GM12878 (cell line): ENCODE results near the gene PRM1. TPM values are rescaled to one million over a fixed set of nuclear protein-coding genes. Genes with fewer than 3 reads are reported as not detected.

Experiments used
- ATAC-seq: fragments of 200-7000 bp; cut with Tn5 transposase; 3 replicates; pipeline ENCODE4 v1.9.1; 2020; ENCODE audit warnings: mild to moderate bottlenecking, moderate library complexity
- BruUV-seq: library from RNA; stranded (reverse); fragments of 400-500 nt; replicated peaks from 2 replicates; lab custom pipeline; 2021; lab: Mats Ljungman, UMichigan
- CTCF ChIA-PET: fragments of 300-600 bp; sonication (Branson Sonifier 250); formaldehyde crosslinking; extraction: SDS; loops from one replicate; lab custom pipeline; 2021; ENCODE audit warnings: inconsistent platforms; lab: Yijun Ruan, JAX
- POLR2A ChIA-PET: fragments of 350-600 bp; formaldehyde crosslinking; extraction: SDS; loops from one replicate; lab custom pipeline; 2021; ENCODE audit warnings: inconsistent platforms; lab: Charles Lee
- RAD21 ChIA-PET: fragments of 300-600 bp; sonication (Branson Sonifier 250); formaldehyde crosslinking; loops from one replicate; lab custom pipeline; 2023; ENCODE audit warnings: antibody characterized with exemption; ENCODE audit not compliant: unreplicated experiment; lab: Charles Lee
- SMC1A ChIA-PET: fragments of 300-600 bp; sonication (Branson Sonifier 250); formaldehyde crosslinking; loops from one replicate; lab custom pipeline; 2023; ENCODE audit not compliant: unreplicated experiment, uncharacterized antibody; lab: Charles Lee
- DNase-seq: peaks from one replicate; pipeline ENCODE4 v3.0.0-alpha.2; 2011; ENCODE audit warnings: low read depth, low spot score
- FAIRE-seq: peaks from 3 replicates; lab custom pipeline; 2011; peaks lifted over from hg19 to GRCh38; lab: Jason Lieb, UNC
- H2AFZ ChIP-seq: 2 replicates; pipeline ENCODE4 v1.6.0; 2011; ENCODE audit warnings: low read depth, low read length, control low read depth; ENCODE audit not compliant: control insufficient read depth
- H3K27ac ChIP-seq: 2 replicates; pipeline ENCODE4 v1.5.1; 2011; ENCODE audit warnings: control low read depth; ENCODE audit not compliant: control insufficient read depth, insufficient read depth
- H3K27me3 ChIP-seq, 2 experiments: replicated peaks in 1 of 2; 2 replicates each; pipeline versions ENCODE4 v1.6.0 to v1.6.1; 2011; ENCODE audit warnings: low read length in 1 of 2; ENCODE audit not compliant: control insufficient read depth in 2 of 2, insufficient read depth in 2 of 2
- H3K36me3 ChIP-seq, 2 experiments: 2 replicates each; pipeline ENCODE4 v1.5.1; 2011; ENCODE audit warnings: low read length in 1 of 2; ENCODE audit not compliant: control insufficient read depth in 2 of 2, insufficient read depth in 2 of 2
- H3K4me1 ChIP-seq: 2 replicates; pipeline ENCODE4 v1.6.1; 2011; ENCODE audit warnings: mild to moderate bottlenecking, low read length, moderate library complexity, mixed read lengths; ENCODE audit not compliant: control insufficient read depth, insufficient read depth
- H3K4me2 ChIP-seq: 2 replicates; pipeline ENCODE4 v1.6.0; 2011; ENCODE audit warnings: control low read depth; ENCODE audit not compliant: control insufficient read depth, insufficient read depth
- H3K4me3 ChIP-seq: fragments of 200-600 bp; sonication (generic); 2 replicates; pipeline ENCODE4 v1.5.1; 2016
- H3K79me2 ChIP-seq: 2 replicates; pipeline ENCODE4 v1.6.0; 2011; ENCODE audit warnings: low read length; ENCODE audit not compliant: control insufficient read depth, insufficient read depth
- H3K9ac ChIP-seq: 2 replicates; pipeline ENCODE4 v1.8.0; 2011; ENCODE audit warnings: low read length, control low read depth, mixed read lengths; ENCODE audit not compliant: control insufficient read depth, insufficient read depth
- H3K9me3 ChIP-seq: replicated peaks from 3 replicates; pipeline ENCODE4 v1.5.1; 2011; ENCODE audit warnings: mild to moderate bottlenecking, low read length; ENCODE audit not compliant: control insufficient read depth, insufficient read depth
- H4K20me1 ChIP-seq: 2 replicates; pipeline ENCODE4 v1.6.0; 2011; ENCODE audit not compliant: control insufficient read depth, insufficient read depth
- BHLHE40 ChIP-seq, 2 experiments: fragments of 450-650 bp in 1 of 2; IDR thresholded peaks; 2 replicates each; pipeline ENCODE4 v1.6.1; 2011 to 2017; ENCODE audit warnings: low read depth in 2 of 2, borderline replicate concordance in 1 of 2, improper control_type of control experiment in 1 of 2, low read length in 1 of 2, mild to moderate bottlenecking in 1 of 2
- CEBPZ ChIP-seq: fragments of 150-350 bp; IDR thresholded peaks from 2 replicates; pipeline ENCODE4 v1.6.1; 2016; ENCODE audit warnings: low read depth, low read length
- EGR1 ChIP-seq, 2 experiments: IDR thresholded peaks; 1 replicate in 1 of 2; 2 replicates in 1 of 2; pipeline ENCODE4 v1.6.1; 2011 to 2012; ENCODE audit warnings: low read depth in 2 of 2, low read length in 2 of 2, borderline replicate concordance in 1 of 2, mild to moderate bottlenecking in 1 of 2, moderate library complexity in 1 of 2
- JUNB ChIP-seq: IDR thresholded peaks from 2 replicates; pipeline ENCODE4 v1.6.1; 2016; ENCODE audit warnings: antibody characterized with exemption, mild to moderate bottlenecking
- KAT2A ChIP-seq: conservative IDR thresholded peaks from 2 replicates; pipeline ENCODE4 v1.6.1; 2011; ENCODE audit warnings: low read depth, low read length; ENCODE audit not compliant: control insufficient read depth
- LARP7 ChIP-seq: fragments of 450-650 bp; IDR thresholded peaks from 2 replicates; pipeline ENCODE4 v1.6.1; 2017; ENCODE audit warnings: mild to moderate bottlenecking
- NBN ChIP-seq: fragments of 450-650 bp; IDR thresholded peaks from 2 replicates; pipeline ENCODE4 v1.6.1; 2016
- PAX5 ChIP-seq: IDR thresholded peaks from 2 replicates; pipeline ENCODE4 v1.6.1; 2011; ENCODE audit warnings: low read depth, low read length, borderline replicate concordance
- POLR2AphosphoS2 ChIP-seq: IDR thresholded peaks from 2 replicates; pipeline ENCODE4 v1.6.1; 2011; ENCODE audit warnings: low read depth, mild to moderate bottlenecking, low read length, improper control_type of control experiment, moderate library complexity
- POLR2AphosphoS5 ChIP-seq: IDR thresholded peaks from 2 replicates; pipeline ENCODE4 v1.6.1; 2011; ENCODE audit warnings: mild to moderate bottlenecking, low read length, inconsistent platforms
- RAD21 ChIP-seq: IDR thresholded peaks from 2 replicates; pipeline ENCODE4 v1.6.1; 2011; ENCODE audit warnings: mild to moderate bottlenecking, low read depth, low read length, moderate library complexity; ENCODE audit not compliant: insufficient read depth
- RBBP5 ChIP-seq: fragments of 200-600 bp; sonication (generic); conservative IDR thresholded peaks from 2 replicates; pipeline ENCODE4 v1.6.1; 2016
- RCOR1 ChIP-seq: conservative IDR thresholded peaks from 2 replicates; pipeline ENCODE4 v1.6.1; 2012; ENCODE audit warnings: low read depth, low read length, improper control_type of control experiment
- RELB ChIP-seq: fragments of 450-650 bp; IDR thresholded peaks from 2 replicates; pipeline ENCODE4 v1.6.1; 2017; ENCODE audit warnings: low read depth, mild to moderate bottlenecking, moderate library complexity
- SMARCA5 ChIP-seq: fragments of 450-650 bp; IDR thresholded peaks from 2 replicates; pipeline ENCODE4 v1.6.1; 2017; ENCODE audit warnings: mild to moderate bottlenecking
- SMC3 ChIP-seq: IDR thresholded peaks from 2 replicates; pipeline ENCODE4 v1.6.1; 2011; ENCODE audit warnings: low read length, improper control_type of control experiment, borderline replicate concordance
- WRNIP1 ChIP-seq: IDR thresholded peaks from 2 replicates; pipeline ENCODE4 v1.6.1; 2011; ENCODE audit warnings: low read depth, low read length, improper control_type of control experiment, borderline replicate concordance
- YY1 ChIP-seq: IDR thresholded peaks from 2 replicates; pipeline ENCODE4 v1.6.1; 2011; ENCODE audit warnings: low read depth, mild to moderate bottlenecking, low read length
- ZBED1 ChIP-seq: IDR thresholded peaks from 2 replicates; pipeline ENCODE4 v1.6.1; 2016; ENCODE audit warnings: borderline replicate concordance
- ZNF622 ChIP-seq: fragments of 450-650 bp; IDR thresholded peaks from 2 replicates; pipeline ENCODE4 v1.6.1; 2017; ENCODE audit warnings: mild to moderate bottlenecking, inconsistent platforms
- WGBS: methylation state at CpG from one replicate; pipeline ENCODE4 v1.1.6; 2016; ENCODE audit warnings: low lambda C conversion rate; ENCODE audit not compliant: insufficient replicate concordance, insufficient coverage; ENCODE audit errors: missing lambda C conversion rate; 5-methylcytosine and 5-hydroxymethylcytosine counted together
- in situ Hi-C: fragments of 300-500 bp; cut with MboI; formaldehyde crosslinking; loops from 9 replicates; pipeline ENCODE4 v1.14.3; 2018; ENCODE audit warnings: mixed read lengths
- intact Hi-C: fragments of 100-400 bp; cut with micrococcal nuclease; formaldehyde crosslinking; loops from one replicate; pipeline ENCODE4 v1.14.2; 2022; ENCODE audit not compliant: unreplicated experiment
- polyA plus RNA-seq, 11 experiments: library from polyadenylated mRNA; depleted of rRNA in 4 of 11; unstranded in 6 of 11; stranded (reverse) in 5 of 11; fragments of >200 nt; fragmentation: Nextera tagmentation in 4 of 11; fragmentation: Illumina TruSeq in 1 of 11; extraction: Ambion mirVana in 4 of 11; extraction: Trizol in 1 of 11; gene quantifications; 1 replicate in 1 of 11; 2 replicates in 10 of 11; pipeline versions ENCODE4 v1.2.1 to v1.2.3, GENCODE V29; 2011 to 2016; ENCODE audit warnings: inconsistent platforms in 2 of 11, missing spikeins in 2 of 11, low read depth in 1 of 11
- total RNA-seq, 4 experiments: library from RNA; depleted of rRNA in 3 of 4; stranded (reverse); fragments of >200 nt in 3 of 4; fragmentation: Illumina TruSeq in 1 of 4; extraction: Trizol in 1 of 4; gene quantifications; 2 replicates each; pipeline versions ENCODE4 v1.2.1 to v1.2.3, GENCODE V29; 2013 to 2021

PRM1 gene
- total and polyA plus RNA-seq, 10 of the 15 experiments (the other 5 are each of a cell fraction or from before 2014, with no cell fraction given): 0.20 TPM; not detected in 9

- in situ Hi-C loops (no loop called here), intact Hi-C loops (loop anchor here (1.0 kb wide), 1 partner anchor 71 kb away; the partner anchor contains the start of gene SOCS1)
- ChIA-PET SMC1A (interaction anchor here (1.0 to 3.8 kb wide), 7 partner anchors 13 to 71 kb away, joined by 3 to 34 read pairs (median 7); partner anchors contain the start of gene SOCS1), RAD21 (interaction anchor here (0.7 to 7.0 kb wide), 7 partner anchors 16 to 361 kb away, joined by 3 to 89 read pairs (median 7); partner anchors contain the start of gene SOCS1), CTCF (interaction anchor here (0.7 to 5.4 kb wide), 6 partner anchors 16 to 80 kb away, joined by 3 to 40 read pairs (median 4); no protein-coding TSS in a partner anchor), POLR2A (interaction anchor here (0.8 to 2.3 kb wide), 6 partner anchors 14 to 102 kb away, joined by 3 to 14 read pairs (median 4); no protein-coding TSS in a partner anchor)
- H3K9ac ChIP-seq: peak overlapping the region; percentile 65
- H3K27ac ChIP-seq: peak overlapping the region; percentile 89
- 75% methylated on average over 9 of the region's 9 CpGs for WGBS
- H3K4me3 ChIP-seq: peak overlapping the region; percentile 35; the same call in 1 of the 2 replicates
- FAIRE-seq: no peak
- peaks cover 1% of the 10 kb centered on the region; the same call in 2 of the 3 replicates for H3K9me3 ChIP-seq
- no peak; the same call in 2 of the 3 replicates for ATAC-seq
- 0 out of 2 replicates have a peak overlapping the region, but pooled peaks have one; percentile 24 for H2AFZ ChIP-seq
- BruUV-seq: no TSS peak
- no peaks in the 10 kb centered on the region for H3K27me3 ChIP-seq
- H3K79me2 ChIP-seq: no peaks in the 10 kb centered on the region; the same call in 1 of the 2 replicates
- H3K4me2 ChIP-seq: peak overlapping the region; percentile 94
- no peaks in the 10 kb centered on the region for H3K36me3 ChIP-seq
- no peaks in the 10 kb centered on the region for H4K20me1 ChIP-seq
- H3K4me1 ChIP-seq: peaks cover 48% of the 10 kb centered on the region
- no peak for DNase-seq
- TF ChIP-seq RELB (no peak), RBBP5 (no peak), ZNF622 (no peak), SMC3 (0 out of 2 replicates have a peak, but pooled peaks have one; percentile 20), EGR1 (IDR thresholded peaks at IDR 0.05; ENCODE audit: borderline replicate concordance in 1 of 2, low read depth in 2 of 2, low read length in 2 of 2) (no peak), PAX5 (no peak), POLR2AphosphoS5 (no peak), LARP7 (no peak), JUNB (no peak), SMARCA5 (0 out of 2 replicates have a peak, but pooled peaks have one; percentile 24), CEBPZ (no peak), NBN (no peak), RCOR1 (no peak), YY1 (0 out of 2 replicates have a peak, but pooled peaks have one; percentile 16), KAT2A (no peak), ZBED1 (no peak), POLR2AphosphoS2 (no peak), RAD21 (peak; percentile 42), BHLHE40 (IDR thresholded peaks at IDR 0.05; ENCODE audit: borderline replicate concordance in 1 of 2, low read depth in 2 of 2, low read length in 1 of 2) (peak in 1 of 2 experiments; percentile 4; a peak in 1 of 4 replicates), WRNIP1 (no peak)
These were observed 45.7 kb upstream of the PRM1 start for GRCh38 chr16:11326737-11327276.
